ENCODE results near the gene NAA11. TPM values are rescaled to one million over a fixed set of nuclear protein-coding genes. Genes with fewer than 3 reads are reported as not detected.

The NAA11 gene
- total RNA-seq, 1 donor from 2014 or later, result not detected

DNA sequence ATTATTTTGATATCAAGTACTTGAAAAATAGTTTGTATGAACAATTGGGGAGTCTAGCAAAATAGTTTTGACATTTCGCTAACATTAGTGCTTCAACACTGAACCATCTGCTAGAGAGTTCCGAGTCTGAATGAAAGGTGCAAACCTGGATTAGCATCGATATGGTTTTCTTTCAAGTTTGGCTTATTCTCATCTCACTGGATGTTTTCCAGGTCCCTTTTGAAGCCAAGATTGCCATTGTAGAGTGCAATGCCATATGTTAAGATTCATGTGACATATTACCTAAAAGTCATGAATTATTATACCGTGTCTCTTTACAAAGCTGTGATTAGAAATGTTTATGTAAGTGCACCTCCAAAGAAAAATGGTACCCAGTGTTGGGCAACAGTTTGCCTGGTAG is 36.8 kb upstream of the NAA11 start:
- H3K4me3 ChIP-seq, result no peak overlapping the region
- H3K4me1 ChIP-seq, result no peaks in the 10 kb centered on the region
- no peaks in the 10 kb centered on the region for H3K27me3 ChIP-seq (ENCODE audit: low read depth)
- no peaks in the 10 kb centered on the region for H3K36me3 ChIP-seq
- H3K27ac ChIP-seq (replicated peaks), result no peak overlapping the region
- intact Hi-C loops (cut with micrococcal nuclease), result no loop called here
- DNase-seq, result no peak
- TF ChIP-seq, protein P1, sequence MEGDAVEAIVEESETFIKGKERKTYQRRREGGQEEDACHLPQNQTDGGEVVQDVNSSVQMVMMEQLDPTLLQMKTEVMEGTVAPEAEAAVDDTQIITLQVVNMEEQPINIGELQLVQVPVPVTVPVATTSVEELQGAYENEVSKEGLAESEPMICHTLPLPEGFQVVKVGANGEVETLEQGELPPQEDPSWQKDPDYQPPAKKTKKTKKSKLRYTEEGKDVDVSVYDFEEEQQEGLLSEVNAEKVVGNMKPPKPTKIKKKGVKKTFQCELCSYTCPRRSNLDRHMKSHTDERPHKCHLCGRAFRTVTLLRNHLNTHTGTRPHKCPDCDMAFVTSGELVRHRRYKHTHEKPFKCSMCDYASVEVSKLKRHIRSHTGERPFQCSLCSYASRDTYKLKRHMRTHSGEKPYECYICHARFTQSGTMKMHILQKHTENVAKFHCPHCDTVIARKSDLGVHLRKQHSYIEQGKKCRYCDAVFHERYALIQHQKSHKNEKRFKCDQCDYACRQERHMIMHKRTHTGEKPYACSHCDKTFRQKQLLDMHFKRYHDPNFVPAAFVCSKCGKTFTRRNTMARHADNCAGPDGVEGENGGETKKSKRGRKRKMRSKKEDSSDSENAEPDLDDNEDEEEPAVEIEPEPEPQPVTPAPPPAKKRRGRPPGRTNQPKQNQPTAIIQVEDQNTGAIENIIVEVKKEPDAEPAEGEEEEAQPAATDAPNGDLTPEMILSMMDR (IDR thresholded peaks at IDR 0.05; ENCODE audit: borderline replicate concordance), result no peak
- H3K9me3 ChIP-seq (replicated peaks), result no peaks in the 10 kb centered on the region

DNA sequence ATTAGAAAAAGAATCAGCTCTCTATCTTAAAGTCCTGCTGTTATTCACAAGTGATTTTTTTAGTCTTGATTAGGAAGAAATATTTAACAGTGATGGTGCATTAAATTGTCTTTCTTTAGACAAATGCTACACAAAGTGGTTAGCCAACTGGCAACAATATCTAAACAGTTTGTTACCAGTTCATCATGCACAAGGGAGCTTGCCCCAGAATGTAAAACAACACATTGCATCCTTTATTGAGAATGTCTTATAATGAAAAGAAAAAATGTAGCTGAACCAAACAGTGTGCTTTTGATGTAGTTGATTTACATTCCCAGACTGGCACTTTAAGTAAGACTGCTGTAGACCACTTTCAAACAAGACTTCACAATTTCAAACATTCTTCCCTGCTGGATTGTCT is 34.1 kb upstream of the NAA11 start:
- peaks cover under 1% of the 10 kb centered on the region for H3K9me3 ChIP-seq (replicated peaks)
- no peak overlapping the region for H3K27ac ChIP-seq (replicated peaks)
- no peaks in the 10 kb centered on the region for H3K27me3 ChIP-seq (ENCODE audit: low read depth)
- intact Hi-C loops (cut with micrococcal nuclease), result no loop called here
- no peak overlapping the region for H3K4me3 ChIP-seq
- no peaks in the 10 kb centered on the region for H3K4me1 ChIP-seq
- DNase-seq, result no peak
- TF ChIP-seq, protein P1 (IDR thresholded peaks at IDR 0.05; ENCODE audit: borderline replicate concordance), result no peak
- no peaks in the 10 kb centered on the region for H3K36me3 ChIP-seq

DNA sequence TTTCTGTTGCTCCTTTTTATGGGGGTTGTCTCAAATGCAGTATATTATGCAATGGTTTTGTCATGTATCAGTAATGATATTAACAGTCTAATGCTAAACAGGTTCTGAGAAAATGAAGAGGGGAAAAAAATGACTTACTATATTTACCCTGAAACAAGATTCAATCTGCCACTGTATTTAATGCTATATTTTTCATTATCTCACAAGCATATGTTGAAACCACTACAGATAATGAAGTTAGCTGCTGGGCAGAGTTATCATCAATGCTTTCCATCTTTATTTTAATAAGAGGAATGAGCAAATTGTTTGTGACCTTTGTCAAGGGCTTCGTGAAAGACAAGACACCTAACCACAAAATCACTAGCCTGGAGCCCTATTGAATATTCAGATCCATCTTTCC is 32.6 kb upstream of the NAA11 start:
- TF ChIP-seq, protein P1 (IDR thresholded peaks at IDR 0.05; ENCODE audit: borderline replicate concordance), result no peak
- Histone ChIP-seq H3K4me1 (no peaks in the 10 kb centered on the region), H3K9me3 (replicated peaks) (peaks cover 8% of the 10 kb centered on the region), H3K36me3 (no peaks in the 10 kb centered on the region), H3K27ac (replicated peaks) (no peak overlapping the region), H3K27me3 (ENCODE audit: low read depth) (no peaks in the 10 kb centered on the region), H3K4me3 (no peak overlapping the region)
- no peak for DNase-seq
- intact Hi-C loops (cut with micrococcal nuclease), result no loop called here

DNA sequence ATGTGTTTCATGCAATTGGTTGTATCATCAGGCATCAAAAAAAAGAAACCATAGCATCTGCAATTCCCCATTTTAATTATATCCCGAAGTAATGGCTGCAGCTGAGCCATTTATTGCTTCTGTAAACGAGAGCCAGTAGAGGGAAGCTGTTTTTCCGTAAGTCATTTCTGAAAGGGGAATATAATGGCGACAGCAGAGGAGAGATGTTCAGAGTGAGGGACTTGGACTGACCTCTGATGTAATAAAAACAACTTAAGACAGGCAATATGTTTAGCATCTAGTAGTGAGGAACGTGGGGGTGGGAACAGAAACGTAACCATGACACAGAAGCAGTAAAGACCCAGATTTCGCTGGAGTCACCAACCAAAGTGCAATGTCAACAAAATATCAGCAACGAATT is 31.5 kb upstream of the NAA11 start:
- H3K27ac ChIP-seq (replicated peaks), result no peak overlapping the region

DNA sequence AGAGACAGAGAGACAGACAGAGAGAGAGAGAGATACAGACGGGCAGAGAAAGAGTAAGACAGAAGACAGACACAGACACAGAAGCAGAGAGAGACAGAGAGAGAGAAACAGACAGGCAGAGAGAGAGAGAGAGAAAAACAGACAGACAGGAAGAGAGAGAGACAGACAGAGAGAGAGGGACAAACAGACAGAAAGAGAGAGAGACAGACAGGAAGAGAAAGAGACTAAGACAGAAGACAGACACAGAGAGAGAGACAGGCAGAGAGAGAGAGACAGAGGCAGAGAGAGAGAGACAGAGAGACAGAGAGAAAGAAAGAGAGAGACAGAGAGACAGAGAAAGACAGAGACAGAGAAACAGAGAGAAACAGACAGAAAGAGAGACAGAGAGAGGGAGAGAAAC is 27.2 kb upstream of the NAA11 start:
- TF ChIP-seq, protein P1 (IDR thresholded peaks at IDR 0.05; ENCODE audit: borderline replicate concordance), result no peak
- H3K27me3 ChIP-seq (ENCODE audit: low read depth), result no peaks in the 10 kb centered on the region
- H3K36me3 ChIP-seq, result no peaks in the 10 kb centered on the region
- no peak overlapping the region for H3K27ac ChIP-seq (replicated peaks)
- H3K9me3 ChIP-seq (replicated peaks), result peaks cover 17% of the 10 kb centered on the region
- intact Hi-C loops (cut with micrococcal nuclease), result no loop called here
- no peak overlapping the region for H3K4me3 ChIP-seq
- no peaks in the 10 kb centered on the region for H3K4me1 ChIP-seq
- DNase-seq, result no peak

More for the DNA sequence above, 31.5 kb upstream of the NAA11 start:
- Histone ChIP-seq H3K4me1 (no peaks in the 10 kb centered on the region), H3K36me3 (no peaks in the 10 kb centered on the region), H3K9me3 (replicated peaks) (peaks cover 8% of the 10 kb centered on the region), H3K4me3 (no peak overlapping the region), H3K27me3 (ENCODE audit: low read depth) (no peaks in the 10 kb centered on the region)
- DNase-seq, result no peak
- TF ChIP-seq, protein P1 (IDR thresholded peaks at IDR 0.05; ENCODE audit: borderline replicate concordance), result no peak
- intact Hi-C loops (cut with micrococcal nuclease), result no loop called here

DNA sequence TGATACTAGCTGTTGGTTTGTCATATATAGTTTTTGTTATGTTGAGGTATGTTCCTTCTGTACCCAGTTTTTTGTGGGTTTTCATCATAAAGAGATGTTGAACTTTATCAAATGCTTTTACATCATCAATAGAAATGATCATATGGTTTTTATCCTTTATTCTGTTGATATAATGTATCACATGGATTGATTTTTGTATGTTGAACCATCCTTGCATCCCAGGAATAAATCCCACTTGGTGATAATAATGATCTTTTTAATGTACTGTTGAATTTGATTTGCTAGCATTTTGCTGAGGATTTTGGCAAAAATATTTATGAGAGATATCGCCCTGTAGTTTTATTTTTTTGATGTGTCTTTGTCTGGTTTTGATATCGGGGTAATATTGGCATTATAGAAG is 22.5 kb upstream of the NAA11 start:
- Histone ChIP-seq H3K4me1 (no peaks in the 10 kb centered on the region), H3K27me3 (ENCODE audit: low read depth) (no peaks in the 10 kb centered on the region), H3K36me3 (no peaks in the 10 kb centered on the region), H3K4me3 (no peak overlapping the region), H3K9me3 (replicated peaks) (peaks cover 44% of the 10 kb centered on the region), H3K27ac (replicated peaks) (no peak overlapping the region)
- TF ChIP-seq, protein P1 (IDR thresholded peaks at IDR 0.05; ENCODE audit: borderline replicate concordance), result no peak
- DNase-seq, result no peak
- intact Hi-C loops (cut with micrococcal nuclease), result no loop called here

Measured in left ventricle myocardium inferior (tissue), 1 donor.